PC-3 (cell line): Measurements from ENCODE around the gene CCDC83. TPM values are rescaled to one million over a fixed set of nuclear protein-coding genes. Genes with fewer than 3 reads are reported as not detected.

Source experiments
- ATAC-seq: fragments of 200-7000 bp; cut with Tn5 transposase; 2 replicates; pipeline ENCODE4 v1.9.1; 2020; ENCODE audit warnings: mild to moderate bottlenecking, moderate library complexity
- BruUV-seq: library from RNA; stranded (reverse); fragments of 400-500 nt; replicated peaks from 2 replicates; lab custom pipeline; 2021; lab: Mats Ljungman, UMichigan
- CTCF ChIA-PET: fragments of 300-600 bp; sonication (Branson Sonifier 250); formaldehyde crosslinking; loops from one replicate; lab custom pipeline; 2022; ENCODE audit warnings: antibody characterized with exemption; lab: Charles Lee
- POLR2A ChIA-PET: fragments of 300-600 bp; sonication (Branson Sonifier 250); formaldehyde crosslinking; loops from one replicate; lab custom pipeline; 2022; ENCODE audit warnings: antibody characterized with exemption; ENCODE audit not compliant: unreplicated experiment; lab: Charles Lee
- DNase-seq: peaks from one replicate; pipeline ENCODE4 v3.0.0-alpha.2; 2015
- H2AFZ ChIP-seq: fragments of 300-600 bp; sonication (generic); 2 replicates; pipeline ENCODE4 v1.6.0; 2016; ENCODE audit warnings: antibody characterized with exemption, low read length
- H3F3A ChIP-seq: fragments of 300-600 bp; sonication (generic); one replicate; pipeline ENCODE4 v1.6.0; 2017; ENCODE audit warnings: antibody characterized with exemption, low read length, control low read depth, mild to moderate bottlenecking; ENCODE audit not compliant: unreplicated experiment
- H3K27ac ChIP-seq: fragments of 300-600 bp; sonication (generic); 2 replicates; pipeline ENCODE4 v1.5.1; 2016; ENCODE audit warnings: mild to moderate bottlenecking, low read length
- H3K27me3 ChIP-seq: fragments of 300-600 bp; sonication (generic); 2 replicates; pipeline ENCODE4 v1.6.1; 2016; ENCODE audit warnings: low read length, mixed read lengths
- H3K36me3 ChIP-seq: fragments of 300-600 bp; sonication (generic); 2 replicates; pipeline ENCODE4 v1.6.1; 2016; ENCODE audit warnings: low read depth, mixed run types, low read length, mixed read lengths
- H3K4me1 ChIP-seq: fragments of 300-600 bp; sonication (generic); 2 replicates; pipeline ENCODE4 v1.5.1; 2016; ENCODE audit warnings: low read length; ENCODE audit not compliant: insufficient read depth
- H3K4me2 ChIP-seq: fragments of 300-600 bp; sonication (generic); 2 replicates; pipeline ENCODE4 v1.6.0; 2016; ENCODE audit warnings: low read length
- H3K4me3 ChIP-seq: fragments of 300-600 bp; sonication (generic); 2 replicates; pipeline ENCODE4 v1.5.1; 2016; ENCODE audit warnings: mild to moderate bottlenecking, low read length, mixed read lengths
- H3K79me2 ChIP-seq: fragments of 300-600 bp; sonication (generic); 2 replicates; pipeline ENCODE4 v1.6.1; 2017; ENCODE audit warnings: low read length, mixed read lengths
- H3K9ac ChIP-seq: fragments of 300-600 bp; sonication (generic); 2 replicates; pipeline ENCODE4 v1.6.0; 2016; ENCODE audit warnings: mild to moderate bottlenecking, low read length
- H3K9me2 ChIP-seq: fragments of 300-600 bp; sonication (generic); replicated peaks from 2 replicates; pipeline ENCODE4 v1.6.1; 2016; ENCODE audit warnings: mixed run types, low read length, mixed read lengths
- H3K9me3 ChIP-seq: fragments of 300-600 bp; sonication (generic); 2 replicates; pipeline ENCODE4 v1.6.1; 2016; ENCODE audit warnings: low read length, mixed read lengths
- H4K20me1 ChIP-seq: fragments of 300-600 bp; sonication (generic); 2 replicates; pipeline ENCODE4 v1.6.1; 2016; ENCODE audit warnings: low read length, mixed read lengths
- CTCF ChIP-seq: fragments of 300-600 bp; sonication (generic); conservative IDR thresholded peaks from 2 replicates; pipeline ENCODE4 v1.5.1; 2017; ENCODE audit warnings: antibody characterized with exemption, low read depth, mild to moderate bottlenecking, low read length
- EZH2 ChIP-seq: fragments of 300-600 bp; sonication (generic); IDR thresholded peaks from one replicate; pipeline ENCODE4 v1.6.1; 2017; ENCODE audit warnings: antibody characterized with exemption, mild to moderate bottlenecking, low read length; ENCODE audit not compliant: unreplicated experiment
- EZH2phosphoT487 ChIP-seq: fragments of 300-600 bp; sonication (generic); IDR thresholded peaks from 2 replicates; pipeline ENCODE4 v1.6.1; 2018; ENCODE audit warnings: mild to moderate bottlenecking, antibody characterized with exemption, low read length, borderline replicate concordance
- intact Hi-C: fragments of 100-400 bp; cut with micrococcal nuclease; formaldehyde crosslinking; loops from 2 replicates; pipeline ENCODE4 v1.9.0; 2023
- total RNA-seq: library from RNA; depleted of rRNA; stranded (reverse); fragments of >200 nt; gene quantifications from 2 replicates; pipeline ENCODE4 v1.2.3, GENCODE V29; 2014

CCDC83 gene
- total RNA-seq, 1 experiment from 2014 or later, result 0.22 TPM

DNA sequence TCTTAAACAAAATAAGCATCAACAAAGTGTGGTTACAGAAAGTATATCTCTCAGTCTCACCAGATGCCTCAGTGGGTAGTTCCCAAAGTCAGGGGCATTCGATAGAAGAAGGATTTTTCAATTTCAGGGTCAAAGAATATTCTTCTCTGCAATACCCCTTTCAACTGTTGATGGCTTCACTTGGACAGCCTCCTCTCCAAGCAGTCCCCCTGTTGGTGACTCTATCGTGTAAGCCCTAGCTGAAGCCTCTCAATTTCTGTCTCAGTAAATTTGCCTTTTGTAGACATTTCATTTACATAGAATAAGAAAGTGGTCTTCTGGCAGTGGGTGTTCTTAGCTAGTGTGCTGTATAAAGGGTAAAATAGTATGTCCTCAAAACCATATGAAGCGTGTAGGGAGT lies 11.3 kb upstream of the CCDC83 start:
- BruUV-seq, result no TSS peak
- CTCF ChIA-PET, result no interaction called here
- H3K27ac ChIP-seq, result peak overlapping the region; percentile 57
- H3K79me2 ChIP-seq, result peaks cover 8% of the 10 kb centered on the region
- H2AFZ ChIP-seq, result no peak overlapping the region
- TF ChIP-seq CTCF (peak; percentile 28; the same call in 1 of the 2 replicates), EZH2 (no peak)
- ATAC-seq, result no peak
- no peaks in the 10 kb centered on the region for H3K36me3 ChIP-seq
- no peak overlapping the region; the same call in 1 of the 2 replicates for H3K9ac ChIP-seq
- H3K9me2 ChIP-seq, result no peaks in the 10 kb centered on the region
- H3K4me1 ChIP-seq, result peaks cover 35% of the 10 kb centered on the region
- intact Hi-C loops, result loop anchor here (2.0 kb wide), 1 partner anchor 13 kb away; no protein-coding TSS in a partner anchor
- H4K20me1 ChIP-seq, result no peaks in the 10 kb centered on the region
- POLR2A ChIA-PET, result no interaction called here
- H3K4me3 ChIP-seq, result no peak overlapping the region
- no peaks in the 10 kb centered on the region for H3K9me3 ChIP-seq
- peaks cover 8% of the 10 kb centered on the region for H3F3A ChIP-seq
- peak overlapping the region; percentile 8; the same call in 1 of the 2 replicates for H3K4me2 ChIP-seq
- DNase-seq, result no peak
- H3K27me3 ChIP-seq, result no peaks in the 10 kb centered on the region

- Histone ChIP-seq H3K4me1 (peaks cover 36% of the 10 kb centered on the region), H3K27me3 (no peaks in the 10 kb centered on the region), H3F3A (peaks cover 8% of the 10 kb centered on the region), H3K9ac (peak overlapping the region; percentile 18; the same call in 1 of the 2 replicates), H4K20me1 (no peaks in the 10 kb centered on the region), H3K79me2 (peaks cover 8% of the 10 kb centered on the region), H3K9me3 (no peaks in the 10 kb centered on the region), H2AFZ (no peak overlapping the region), H3K9me2 (no peaks in the 10 kb centered on the region), H3K4me3 (no peak overlapping the region), H3K36me3 (no peaks in the 10 kb centered on the region), H3K27ac (peak overlapping the region; percentile 84), H3K4me2 (peak overlapping the region; percentile 21)
- TF ChIP-seq EZH2 (no peak), EZH2phosphoT487 (no peak), CTCF (no peak)
- DNase-seq, result peak; percentile 95
- peak; percentile 83 for ATAC-seq
- ChIA-PET CTCF (no interaction called here), POLR2A (no interaction called here)
- no TSS peak for BruUV-seq
- intact Hi-C loops, result loop anchor here (2.0 to 5.0 kb wide), 2 partner anchors 14 to 32 kb away; partner anchors contain the start of gene SYTL2
Observed at GRCh38 chr11:85844439-85845123, 10.6 kb upstream of the CCDC83 start.

- Histone ChIP-seq H3K27ac (peak overlapping the region; percentile 84), H3K36me3 (no peaks in the 10 kb centered on the region), H3K4me2 (peak overlapping the region; percentile 21), H3K9me2 (no peaks in the 10 kb centered on the region), H3K4me1 (peaks cover 36% of the 10 kb centered on the region), H3F3A (peaks cover 8% of the 10 kb centered on the region), H4K20me1 (no peaks in the 10 kb centered on the region), H3K4me3 (no peak overlapping the region), H2AFZ (no peak overlapping the region), H3K79me2 (peaks cover 8% of the 10 kb centered on the region), H3K27me3 (no peaks in the 10 kb centered on the region), H3K9me3 (no peaks in the 10 kb centered on the region), H3K9ac (peak overlapping the region; percentile 18; the same call in 1 of the 2 replicates)
- intact Hi-C loops, result loop anchor here (2.0 to 5.0 kb wide), 2 partner anchors 14 to 33 kb away; partner anchors contain the start of gene SYTL2
- peak; percentile 31 for ATAC-seq
- BruUV-seq, result no TSS peak
- peak; percentile 62 for DNase-seq
- ChIA-PET POLR2A (no interaction called here), CTCF (no interaction called here)
- TF ChIP-seq EZH2, result no peak
- TF ChIP-seq CTCF, result no peak
- no peak for TF ChIP-seq EZH2phosphoT487
Observed at GRCh38 chr11:85845124-85845631, 10.0 kb upstream of the CCDC83 start.
